Bronchial epithelial cell (primary cell): ENCODE measurements around the gene COL28A1. TPM values are rescaled to one million over a fixed set of nuclear protein-coding genes. Genes with fewer than 3 reads are reported as not detected.
"Not testable (repeated sequence)": the region's sequence is repeated elsewhere in the genome, so short reads cannot be mapped to it uniquely, and the experiment has no call there.

Source experiments
- DNase-seq: peaks from one replicate; pipeline ENCODE4 v3.0.0-alpha.2; 2010; ENCODE audit warnings: low read depth
- FAIRE-seq: peaks from 2 replicates; lab custom pipeline; 2011; peaks lifted over from hg19 to GRCh38; lab: Jason Lieb, UNC
- H3K27me3 ChIP-seq: 2 replicates; pipeline ENCODE4 v1.5.1; 2011; ENCODE audit warnings: low read length; ENCODE audit not compliant: control insufficient read depth, insufficient read depth
- H3K36me3 ChIP-seq: 2 replicates; pipeline ENCODE4 v1.5.1; 2011; ENCODE audit warnings: low read length; ENCODE audit not compliant: control insufficient read depth, insufficient read depth
- H3K4me3 ChIP-seq: 2 replicates; pipeline ENCODE4 v1.5.1; 2011; ENCODE audit warnings: mild to moderate bottlenecking, low read depth, low read length, control low read depth
- CTCF ChIP-seq: IDR thresholded peaks from 2 replicates; pipeline ENCODE4 v1.5.1; 2011; ENCODE audit warnings: mild to moderate bottlenecking, moderate library complexity, low read length, control low read depth, inconsistent platforms; ENCODE audit not compliant: insufficient read depth, severe bottlenecking
- total RNA-seq: library from RNA; depleted of rRNA; stranded (reverse); fragments of >200 nt; gene quantifications from 2 replicates; pipeline ENCODE4 v1.2.1, GENCODE V29; 2014

The COL28A1 gene
- total RNA-seq, 1 donor from 2014 or later: not detected

- no peaks in the 10 kb centered on the region for H3K36me3 ChIP-seq
- FAIRE-seq (no peak), DNase-seq (peak; percentile 96)
- TF ChIP-seq CTCF: no peak
- no peak overlapping the region for H3K4me3 ChIP-seq
- no peaks in the 10 kb centered on the region for H3K27me3 ChIP-seq
These were observed 28.7 kb upstream of the COL28A1 start for GRCh38 chr7:7564323-7564780.

GRCh38 chr7:7563813-7564212 is 28.1 kb upstream of the COL28A1 start:
- H3K4me3 ChIP-seq: no peak overlapping the region
- FAIRE-seq: no peak
- H3K36me3 ChIP-seq: no peaks in the 10 kb centered on the region
- no peak for TF ChIP-seq CTCF
- DNase-seq: no peak
- no peaks in the 10 kb centered on the region for H3K27me3 ChIP-seq

GRCh38 chr7:7563269-7563668 is 27.6 kb upstream of the COL28A1 start:
- Histone ChIP-seq H3K4me3 (no peak overlapping the region), H3K27me3 (no peaks in the 10 kb centered on the region), H3K36me3 (no peaks in the 10 kb centered on the region)
- no peak for FAIRE-seq
- TF ChIP-seq CTCF: no peak
- DNase-seq: no peak

- DNase-seq (no peak), FAIRE-seq (no peak)
- Histone ChIP-seq H3K36me3 (no peaks in the 10 kb centered on the region), H3K27me3 (no peaks in the 10 kb centered on the region), H3K4me3 (no peak overlapping the region)
- no peak for TF ChIP-seq CTCF
These were observed 27.1 kb upstream of the COL28A1 start for GRCh38 chr7:7562736-7563135.

- not testable (repeated sequence) for H3K36me3 ChIP-seq, DNase-seq, FAIRE-seq, H3K4me3 ChIP-seq, H3K27me3 ChIP-seq
These were observed 25.9 kb upstream of the COL28A1 start for GRCh38 chr7:7561591-7561990.

GRCh38 chr7:7557252-7557651 is 21.6 kb upstream of the COL28A1 start:
- no peak for TF ChIP-seq CTCF
- H3K27me3 ChIP-seq: no peaks in the 10 kb centered on the region
- H3K4me3 ChIP-seq: no peak overlapping the region
- DNase-seq (no peak), FAIRE-seq (no peak)
- no peaks in the 10 kb centered on the region for H3K36me3 ChIP-seq
